CD8-positive, alpha-beta memory T cell (primary cell): ENCODE results near the gene AP1B1. TPM values are rescaled to one million over a fixed set of nuclear protein-coding genes. Genes with fewer than 3 reads are reported as not detected.

Experiments
- CTCF ChIA-PET: fragments of 350-600 bp; sonication (Branson Sonifier 250); formaldehyde crosslinking; loops from one replicate; lab custom pipeline; 2021; ENCODE audit warnings: antibody characterized with exemption; lab: Charles Lee
- POLR2A ChIA-PET: fragments of 350-600 bp; sonication (Branson Sonifier 250); formaldehyde crosslinking; loops from one replicate; lab custom pipeline; 2021; ENCODE audit warnings: antibody characterized with exemption; lab: Charles Lee
- DNase-seq, 5 donors: peaks; one replicate each; pipeline versions ENCODE4 v3.0.0 to v3.0.0-alpha.2; 2020 to 2022; ENCODE audit warnings: mixed read lengths in 1 of 5
- H3K27ac ChIP-seq: one replicate; pipeline ENCODE4 v1.7.0; 2013; ENCODE audit warnings: low read depth, mild to moderate bottlenecking, low read length, moderate library complexity
- H3K27me3 ChIP-seq: 2 replicates; pipeline ENCODE4 v1.7.0; 2013; ENCODE audit warnings: low read length, mild to moderate bottlenecking; ENCODE audit not compliant: insufficient read depth, poor library complexity, severe bottlenecking
- H3K36me3 ChIP-seq: 2 replicates; pipeline ENCODE4 v1.7.0; 2013; ENCODE audit warnings: mild to moderate bottlenecking, low read length, moderate library complexity; ENCODE audit not compliant: insufficient read depth
- H3K4me1 ChIP-seq: 2 replicates; pipeline ENCODE4 v1.7.0; 2013; ENCODE audit warnings: mild to moderate bottlenecking, low read length, moderate library complexity; ENCODE audit not compliant: insufficient read depth
- H3K4me3 ChIP-seq: 2 replicates; pipeline ENCODE4 v1.7.0; 2013; ENCODE audit warnings: mild to moderate bottlenecking, low read length
- H3K9me3 ChIP-seq: 2 replicates; pipeline ENCODE4 v1.7.0; 2013; ENCODE audit warnings: mild to moderate bottlenecking, low read length
- H3K27ac Mint-ChIP-seq, 8 donors: one replicate each; pipeline ENCODE4 v1.8.0; 2020 to 2021; ENCODE audit warnings: mixed read lengths in 8 of 8, mild to moderate bottlenecking in 6 of 8, inconsistent platforms in 3 of 8, moderate library complexity in 3 of 8
- H3K27me3 Mint-ChIP-seq, 2 donors: one replicate each; pipeline ENCODE4 v1.8.0; 2020 to 2021; ENCODE audit warnings: mixed read lengths in 2 of 2, mild to moderate bottlenecking in 1 of 2, moderate library complexity in 1 of 2
- H3K36me3 Mint-ChIP-seq, 3 donors: one replicate each; pipeline ENCODE4 v1.8.0; 2020 to 2021; ENCODE audit warnings: mixed read lengths in 3 of 3, inconsistent platforms in 1 of 3, mild to moderate bottlenecking in 1 of 3
- H3K4me1 Mint-ChIP-seq, 3 donors: one replicate each; pipeline ENCODE4 v1.8.0; 2020 to 2021; ENCODE audit warnings: mixed read lengths in 3 of 3, inconsistent platforms in 1 of 3, mild to moderate bottlenecking in 1 of 3
- H3K4me3 Mint-ChIP-seq, 7 donors: one replicate each; pipeline ENCODE4 v1.8.0; 2020 to 2021; ENCODE audit warnings: mixed read lengths in 7 of 7, mild to moderate bottlenecking in 6 of 7, moderate library complexity in 4 of 7, inconsistent platforms in 2 of 7
- H3K9me3 Mint-ChIP-seq, 5 donors: one replicate each; pipeline ENCODE4 v1.8.0; 2020 to 2022; ENCODE audit warnings: mixed read lengths in 5 of 5, mild to moderate bottlenecking in 3 of 5, moderate library complexity in 2 of 5, inconsistent platforms in 1 of 5
- polyA plus RNA-seq: library from polyadenylated mRNA; unstranded; fragments of 300-500 nt; fragmentation: Illumina TruSeq; gene quantifications from one replicate; pipeline ENCODE4 v1.2.3, GENCODE V29; 2021
- total RNA-seq, 2 experiments: library from RNA; stranded (reverse); gene quantifications; one replicate each; pipeline ENCODE4 v1.2.3, GENCODE V29; 2021

AP1B1 gene
- total and polyA plus RNA-seq, 3 experiments from 2014 or later, result 22.9 to 75.1 (median 75.0) TPM

- Histone ChIP-seq H3K4me1 (no peaks in the 10 kb centered on the region), H3K27ac (no peak overlapping the region), H3K27me3 (no peaks in the 10 kb centered on the region), H3K36me3 (peaks cover 12% of the 10 kb centered on the region), H3K4me3 (no peak overlapping the region), H3K9me3 (no peaks in the 10 kb centered on the region)
- Mint-ChIP-seq H3K36me3 (peaks cover 4 to 91% (median 12%) of the 10 kb centered on the region in 3 donors), H3K4me3 (no peak overlapping the region), H3K9me3 (no peaks in the 10 kb centered on the region), H3K27me3 (peaks cover 0 to 1% of the 10 kb centered on the region in 2 donors), H3K4me1 (no peaks in the 10 kb centered on the region), H3K27ac (no peak overlapping the region)
- DNase-seq, result no peak
- ChIA-PET CTCF (no interaction called here), POLR2A (no interaction called here)
Observed at GRCh38 chr22:29334148-29334547, 54.2 kb downstream of the AP1B1 start.

DNA sequence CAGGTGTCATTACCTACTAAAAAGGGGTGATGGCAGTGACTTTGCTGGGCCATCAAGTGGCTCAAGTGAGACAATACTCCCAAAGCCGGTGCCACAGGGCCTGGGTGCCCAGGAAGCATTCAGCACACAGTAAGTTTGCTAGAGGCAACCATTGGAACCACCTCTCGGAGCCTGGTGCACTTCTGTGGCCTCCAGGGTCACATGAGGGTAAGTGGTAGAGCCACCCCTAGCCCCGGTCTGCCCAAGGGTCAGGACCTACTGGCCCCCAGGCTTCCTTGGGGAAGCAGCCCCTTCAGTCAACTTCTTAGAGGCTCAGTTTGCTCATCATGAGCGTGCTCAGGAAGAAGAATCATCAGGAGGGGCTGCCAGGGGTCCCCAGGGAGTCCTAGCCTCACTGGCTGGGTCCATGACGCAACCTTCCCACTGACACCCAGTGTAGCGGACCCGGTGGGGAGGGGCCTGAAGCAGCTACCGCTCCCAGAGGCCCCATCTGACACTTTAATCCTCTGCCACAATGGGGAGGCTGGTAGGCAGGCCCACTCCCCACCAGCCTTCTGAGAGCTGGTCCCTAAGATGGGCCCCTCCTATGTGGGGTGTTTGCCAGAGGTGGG lies 55.4 kb downstream of the AP1B1 start:
- Mint-ChIP-seq H3K4me3 (no peak overlapping the region), H3K27ac (no peak overlapping the region), H3K9me3 (no peaks in the 10 kb centered on the region), H3K27me3 (peaks cover 0 to 1% of the 10 kb centered on the region in 2 donors), H3K36me3 (peaks cover 0 to 87% (median 7%) of the 10 kb centered on the region in 3 donors), H3K4me1 (no peaks in the 10 kb centered on the region)
- H3K4me3 ChIP-seq, result no peak overlapping the region
- H3K27me3 ChIP-seq, result no peaks in the 10 kb centered on the region
- ChIA-PET POLR2A (no interaction called here), CTCF (no interaction called here)
- H3K36me3 ChIP-seq, result peaks cover 3% of the 10 kb centered on the region
- no peak overlapping the region for H3K27ac ChIP-seq
- no peaks in the 10 kb centered on the region for H3K4me1 ChIP-seq
- no peaks in the 10 kb centered on the region for H3K9me3 ChIP-seq
- DNase-seq, result no peak

DNA sequence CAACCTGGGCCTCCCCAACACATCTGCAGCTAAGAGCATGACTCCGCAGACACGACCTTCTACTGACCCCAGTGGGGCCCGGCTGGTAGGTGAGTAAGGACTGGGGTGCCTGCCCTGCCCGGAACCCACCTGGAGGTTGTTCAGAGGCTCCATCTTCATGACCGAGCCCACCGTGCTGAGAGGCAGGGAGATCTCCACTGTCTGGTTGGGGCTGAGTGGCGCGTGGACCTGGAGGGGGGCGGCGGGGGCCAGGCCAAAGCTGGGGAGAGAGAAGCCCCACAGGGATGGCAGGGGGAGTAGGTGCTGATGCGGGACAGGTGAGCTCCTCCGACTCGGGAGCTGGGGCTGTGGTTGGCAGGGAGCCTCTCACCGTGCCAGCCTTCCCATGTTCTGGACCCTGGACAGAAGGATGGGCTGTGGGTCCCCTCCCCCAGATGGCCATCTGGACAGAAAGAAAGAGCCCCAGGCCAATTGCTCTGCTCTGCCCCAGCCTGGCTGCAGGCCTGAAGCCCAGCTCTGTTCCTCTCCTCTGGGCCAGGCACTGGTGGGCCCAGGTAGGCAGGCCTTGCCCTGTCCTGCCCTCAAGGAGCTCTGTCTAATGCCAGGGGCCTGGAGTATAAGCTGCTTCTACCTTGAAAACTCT lies 56.6 kb downstream of the AP1B1 start:
- H3K27me3 Mint-ChIP-seq, result peaks cover 0 to 1% of the 10 kb centered on the region in 2 donors
- H3K36me3 Mint-ChIP-seq, result peaks cover 0 to 84% (median 3%) of the 10 kb centered on the region in 3 donors
- no peaks in the 10 kb centered on the region for H3K9me3 Mint-ChIP-seq
- Histone ChIP-seq H3K4me1 (no peaks in the 10 kb centered on the region), H3K4me3 (no peak overlapping the region), H3K27ac (no peak overlapping the region), H3K27me3 (no peaks in the 10 kb centered on the region), H3K36me3 (no peaks in the 10 kb centered on the region), H3K9me3 (no peaks in the 10 kb centered on the region)
- ChIA-PET CTCF (no interaction called here), POLR2A (no interaction called here)
- no peaks in the 10 kb centered on the region for H3K4me1 Mint-ChIP-seq
- DNase-seq, result no peak
- no peak overlapping the region for H3K4me3 Mint-ChIP-seq
- H3K27ac Mint-ChIP-seq, result peak overlapping the region in 1 of 8 donors; percentile 77

DNA sequence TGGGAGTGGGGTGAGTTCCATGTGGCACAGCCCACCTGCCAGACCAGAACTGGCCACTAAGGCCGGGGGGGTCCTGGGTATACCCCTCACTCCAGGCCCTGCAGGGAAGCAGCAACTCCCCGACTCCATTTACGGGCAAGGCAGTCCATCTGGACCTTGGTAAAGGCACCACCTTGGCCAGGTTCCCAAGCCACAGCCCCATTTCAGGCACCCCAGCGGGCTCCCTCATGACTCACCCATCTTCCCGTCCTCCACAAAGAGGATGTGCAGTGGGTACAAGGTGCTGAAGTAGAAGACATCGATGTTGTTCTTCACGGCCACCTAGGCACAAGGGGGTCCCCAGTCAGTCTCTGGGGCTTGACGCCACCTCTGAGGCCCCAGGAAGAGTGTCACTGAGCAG lies 57.2 kb downstream of the AP1B1 start:
- Histone ChIP-seq H3K27me3 (no peaks in the 10 kb centered on the region), H3K9me3 (no peaks in the 10 kb centered on the region), H3K4me3 (no peak overlapping the region), H3K4me1 (no peaks in the 10 kb centered on the region), H3K27ac (no peak overlapping the region), H3K36me3 (no peaks in the 10 kb centered on the region)
- no peaks in the 10 kb centered on the region for H3K4me1 Mint-ChIP-seq
- ChIA-PET POLR2A (no interaction called here), CTCF (no interaction called here)
- H3K36me3 Mint-ChIP-seq, result peaks cover 0 to 84% (median 3%) of the 10 kb centered on the region in 3 donors
- no peak overlapping the region for H3K27ac Mint-ChIP-seq
- DNase-seq, result no peak
- peaks cover 0 to 1% of the 10 kb centered on the region in 2 donors for H3K27me3 Mint-ChIP-seq
- H3K9me3 Mint-ChIP-seq, result no peaks in the 10 kb centered on the region
- no peak overlapping the region for H3K4me3 Mint-ChIP-seq

DNA sequence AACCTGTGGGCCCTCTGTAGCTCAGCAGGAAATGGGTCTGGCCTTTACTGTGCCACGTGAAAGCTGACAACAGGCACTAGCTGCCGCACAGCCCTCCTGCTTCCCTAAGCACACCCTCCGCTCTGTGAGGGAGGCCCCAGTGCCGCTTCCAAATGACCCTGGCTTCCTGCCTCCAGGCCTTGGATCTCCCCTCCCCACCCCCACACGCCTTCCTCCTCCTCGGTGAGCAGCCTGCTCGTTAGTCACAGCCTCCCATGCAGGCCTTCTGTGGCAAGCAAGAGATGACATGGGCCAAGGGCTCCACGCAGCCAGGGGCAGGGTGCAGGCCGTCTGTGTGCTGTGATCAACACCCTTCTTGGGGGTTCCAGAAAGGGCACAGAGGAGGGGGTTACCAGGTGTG lies 57.6 kb downstream of the AP1B1 start:
- Mint-ChIP-seq H3K27ac (no peak overlapping the region), H3K4me1 (no peaks in the 10 kb centered on the region), H3K4me3 (no peak overlapping the region), H3K36me3 (peaks cover 0 to 80% (median 3%) of the 10 kb centered on the region in 3 donors), H3K27me3 (peaks cover 0 to 1% of the 10 kb centered on the region in 2 donors), H3K9me3 (no peaks in the 10 kb centered on the region)
- Histone ChIP-seq H3K4me1 (no peaks in the 10 kb centered on the region), H3K27me3 (no peaks in the 10 kb centered on the region), H3K4me3 (no peak overlapping the region), H3K27ac (no peak overlapping the region), H3K9me3 (no peaks in the 10 kb centered on the region), H3K36me3 (no peaks in the 10 kb centered on the region)
- no peak for DNase-seq
- ChIA-PET CTCF (no interaction called here), POLR2A (no interaction called here)

DNA sequence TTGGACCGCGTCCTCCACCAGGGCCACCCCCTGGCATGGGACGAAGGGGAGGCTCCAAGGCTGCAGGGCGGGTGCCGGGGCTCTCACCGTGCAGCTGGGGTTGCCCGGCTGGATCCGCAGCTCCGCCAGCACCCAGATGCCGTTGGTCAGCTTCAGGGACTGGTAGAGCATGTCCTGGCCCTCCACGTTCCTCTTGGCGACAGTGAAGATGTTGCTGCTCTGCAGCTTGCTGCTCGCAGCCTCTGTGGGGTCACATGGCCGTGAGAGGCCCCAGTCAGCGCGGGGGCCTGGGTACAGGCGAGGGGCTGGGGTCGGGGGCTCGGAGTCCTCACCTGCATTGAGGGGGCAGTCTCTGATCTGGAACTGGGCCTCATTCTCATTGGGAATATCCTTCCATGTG lies 58.1 kb downstream of the AP1B1 start:
- no peak overlapping the region for H3K27ac Mint-ChIP-seq
- peaks cover 0 to 1% of the 10 kb centered on the region in 2 donors for H3K27me3 Mint-ChIP-seq
- no peaks in the 10 kb centered on the region for H3K4me1 Mint-ChIP-seq
- ChIA-PET CTCF (no interaction called here), POLR2A (no interaction called here)
- peaks cover 0 to 77% (median 3%) of the 10 kb centered on the region in 3 donors for H3K36me3 Mint-ChIP-seq
- H3K27me3 ChIP-seq, result no peaks in the 10 kb centered on the region
- no peaks in the 10 kb centered on the region for H3K9me3 Mint-ChIP-seq
- H3K4me3 ChIP-seq, result no peak overlapping the region
- H3K27ac ChIP-seq, result no peak overlapping the region
- H3K9me3 ChIP-seq, result no peaks in the 10 kb centered on the region
- H3K4me3 Mint-ChIP-seq, result no peak overlapping the region
- H3K36me3 ChIP-seq, result no peaks in the 10 kb centered on the region
- H3K4me1 ChIP-seq, result no peaks in the 10 kb centered on the region
- DNase-seq, result no peak

DNA sequence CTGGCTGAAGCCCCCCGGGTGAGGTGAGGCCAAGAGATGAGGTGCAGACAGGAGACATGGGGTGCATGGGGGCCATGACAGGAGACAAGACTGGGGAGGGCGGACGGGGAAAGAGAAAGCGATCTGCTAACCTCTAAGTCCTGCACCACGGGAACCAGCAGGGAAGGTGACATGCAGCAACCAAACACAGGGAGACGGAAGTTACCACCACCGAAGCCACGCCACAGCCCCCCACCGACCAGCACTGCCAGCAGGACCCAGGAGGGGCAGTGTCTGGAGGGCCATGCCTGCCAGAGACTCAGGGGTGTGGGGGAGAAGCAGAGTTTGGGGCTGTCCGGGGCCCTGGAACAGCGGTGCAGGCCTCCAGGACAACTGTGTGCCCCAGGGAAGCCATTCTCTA lies 58.8 kb downstream of the AP1B1 start:
- H3K36me3 Mint-ChIP-seq, result peaks cover 0 to 69% (median 3%) of the 10 kb centered on the region in 3 donors
- H3K27me3 Mint-ChIP-seq, result peaks cover 0 to 1% of the 10 kb centered on the region in 2 donors
- H3K4me3 Mint-ChIP-seq, result no peak overlapping the region
- H3K9me3 ChIP-seq, result no peaks in the 10 kb centered on the region
- H3K4me1 Mint-ChIP-seq, result no peaks in the 10 kb centered on the region
- no peak overlapping the region for H3K27ac ChIP-seq
- H3K4me3 ChIP-seq, result no peak overlapping the region
- no peak for DNase-seq
- no peaks in the 10 kb centered on the region for H3K27me3 ChIP-seq
- peak overlapping the region in 3 of 8 donors; percentile 12 to 48 (median 32) for H3K27ac Mint-ChIP-seq
- H3K4me1 ChIP-seq, result no peaks in the 10 kb centered on the region
- POLR2A ChIA-PET, result no interaction called here
- CTCF ChIA-PET, result no interaction called here
- no peaks in the 10 kb centered on the region for H3K36me3 ChIP-seq
- no peaks in the 10 kb centered on the region for H3K9me3 Mint-ChIP-seq

- CTCF ChIA-PET, result no interaction called here
- POLR2A ChIA-PET, result no interaction called here
- Mint-ChIP-seq H3K27me3 (peaks cover 0 to 1% of the 10 kb centered on the region in 2 donors), H3K4me1 (no peaks in the 10 kb centered on the region), H3K27ac (peak overlapping the region in 1 of 8 donors; percentile 48), H3K36me3 (peaks cover 0 to 64% (median 2%) of the 10 kb centered on the region in 3 donors), H3K4me3 (no peak overlapping the region), H3K9me3 (no peaks in the 10 kb centered on the region)
- Histone ChIP-seq H3K27me3 (no peaks in the 10 kb centered on the region), H3K4me3 (no peak overlapping the region), H3K36me3 (no peaks in the 10 kb centered on the region), H3K9me3 (no peaks in the 10 kb centered on the region), H3K4me1 (no peaks in the 10 kb centered on the region), H3K27ac (no peak overlapping the region)
- DNase-seq, result no peak
Observed at GRCh38 chr22:29328566-29329500, 59.5 kb downstream of the AP1B1 start.
